SU-DHL-6 (cell line): ENCODE data around the gene CRAMP1.

Experiments used
- EZH2phosphoT487 ChIP-seq: fragments of 200-600 bp; sonication (generic), shearing (Covaris generic); conservative IDR thresholded peaks from 2 replicates; pipeline ENCODE4 v1.6.1; 2018; ENCODE audit warnings: mild to moderate bottlenecking, antibody characterized with exemption, low read length, moderate library complexity, mixed read lengths
- TF ChIP-seq, protein P1 (sequence below): fragments of 200-600 bp; sonication (generic); IDR thresholded peaks from one replicate; pipeline ENCODE4 v1.5.1; 2017; ENCODE audit warnings: antibody characterized with exemption, mild to moderate bottlenecking, low read length, moderate library complexity; ENCODE audit not compliant: insufficient read depth, poor library complexity, severe bottlenecking

DNA sequence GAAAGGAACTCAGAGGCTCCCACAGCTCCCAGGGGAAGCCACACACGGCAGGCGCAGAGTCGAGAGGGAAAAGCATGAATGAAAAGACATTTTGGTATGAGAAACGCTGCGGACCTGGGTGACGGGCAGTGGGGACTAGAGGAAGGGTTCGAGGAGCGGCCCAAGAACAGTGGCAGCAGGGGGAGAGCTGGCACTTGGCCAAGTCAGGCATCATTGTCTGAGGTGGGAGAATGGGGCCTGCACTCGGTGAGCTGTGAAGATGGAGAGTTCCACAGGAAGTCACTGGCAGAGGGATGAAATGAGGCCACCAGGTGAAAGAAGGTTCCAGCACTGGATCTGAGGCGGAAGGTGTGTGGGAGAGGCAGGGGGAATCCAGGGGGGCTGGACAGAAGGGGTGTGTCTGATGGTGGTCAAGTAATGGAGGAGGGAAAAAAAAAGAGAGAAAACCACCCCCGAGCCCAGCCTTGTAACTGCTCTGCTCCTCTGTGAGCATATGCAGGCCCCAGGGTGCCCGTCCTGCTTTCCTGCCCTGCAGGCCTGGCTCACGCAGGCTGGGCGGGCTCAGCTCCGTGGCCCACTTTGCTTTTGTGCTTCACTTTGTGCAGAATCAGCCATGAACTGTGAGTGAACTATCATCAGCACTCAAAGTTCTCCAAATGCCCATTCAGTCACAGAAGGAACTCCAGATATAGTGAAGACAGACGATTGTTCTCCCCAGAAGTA lies 46.9 kb upstream of the CRAMP1 start:
- TF ChIP-seq, protein P1, sequence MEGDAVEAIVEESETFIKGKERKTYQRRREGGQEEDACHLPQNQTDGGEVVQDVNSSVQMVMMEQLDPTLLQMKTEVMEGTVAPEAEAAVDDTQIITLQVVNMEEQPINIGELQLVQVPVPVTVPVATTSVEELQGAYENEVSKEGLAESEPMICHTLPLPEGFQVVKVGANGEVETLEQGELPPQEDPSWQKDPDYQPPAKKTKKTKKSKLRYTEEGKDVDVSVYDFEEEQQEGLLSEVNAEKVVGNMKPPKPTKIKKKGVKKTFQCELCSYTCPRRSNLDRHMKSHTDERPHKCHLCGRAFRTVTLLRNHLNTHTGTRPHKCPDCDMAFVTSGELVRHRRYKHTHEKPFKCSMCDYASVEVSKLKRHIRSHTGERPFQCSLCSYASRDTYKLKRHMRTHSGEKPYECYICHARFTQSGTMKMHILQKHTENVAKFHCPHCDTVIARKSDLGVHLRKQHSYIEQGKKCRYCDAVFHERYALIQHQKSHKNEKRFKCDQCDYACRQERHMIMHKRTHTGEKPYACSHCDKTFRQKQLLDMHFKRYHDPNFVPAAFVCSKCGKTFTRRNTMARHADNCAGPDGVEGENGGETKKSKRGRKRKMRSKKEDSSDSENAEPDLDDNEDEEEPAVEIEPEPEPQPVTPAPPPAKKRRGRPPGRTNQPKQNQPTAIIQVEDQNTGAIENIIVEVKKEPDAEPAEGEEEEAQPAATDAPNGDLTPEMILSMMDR, result no peak
- no peak for TF ChIP-seq EZH2phosphoT487
